ENCODE results near the gene H6PD.

H6PD gene

DNA sequence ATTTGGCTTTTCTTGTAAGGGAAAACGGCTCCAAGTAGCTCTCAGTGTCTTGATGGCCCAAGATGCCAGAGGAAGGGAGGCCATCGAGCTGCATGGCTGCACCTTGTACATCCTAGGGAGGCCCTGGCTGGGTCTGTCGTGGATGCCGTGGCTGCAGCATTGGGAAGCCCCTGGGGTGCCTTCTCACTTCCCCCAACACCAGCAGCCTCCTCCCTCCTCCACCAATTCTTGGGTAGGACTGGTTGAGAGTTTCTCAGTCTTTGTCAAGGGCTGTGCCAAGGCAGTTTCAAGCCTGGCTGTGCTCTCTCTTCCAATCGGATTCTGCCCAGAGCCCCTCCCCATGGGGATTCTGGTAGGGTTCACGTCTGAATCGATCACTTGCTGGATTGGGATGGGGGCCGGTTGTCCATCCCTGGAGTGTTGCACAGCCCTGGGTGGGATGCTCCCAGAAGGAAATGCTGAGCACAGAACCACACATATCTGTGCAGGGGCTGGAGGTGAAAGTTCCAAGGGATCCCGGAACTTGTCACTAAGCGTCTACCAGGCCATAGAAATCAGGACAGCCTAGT is 44.1 kb downstream of the H6PD start:
- DNase-seq (ENCODE audit: low read depth in 3 of 3): no peak

DNA sequence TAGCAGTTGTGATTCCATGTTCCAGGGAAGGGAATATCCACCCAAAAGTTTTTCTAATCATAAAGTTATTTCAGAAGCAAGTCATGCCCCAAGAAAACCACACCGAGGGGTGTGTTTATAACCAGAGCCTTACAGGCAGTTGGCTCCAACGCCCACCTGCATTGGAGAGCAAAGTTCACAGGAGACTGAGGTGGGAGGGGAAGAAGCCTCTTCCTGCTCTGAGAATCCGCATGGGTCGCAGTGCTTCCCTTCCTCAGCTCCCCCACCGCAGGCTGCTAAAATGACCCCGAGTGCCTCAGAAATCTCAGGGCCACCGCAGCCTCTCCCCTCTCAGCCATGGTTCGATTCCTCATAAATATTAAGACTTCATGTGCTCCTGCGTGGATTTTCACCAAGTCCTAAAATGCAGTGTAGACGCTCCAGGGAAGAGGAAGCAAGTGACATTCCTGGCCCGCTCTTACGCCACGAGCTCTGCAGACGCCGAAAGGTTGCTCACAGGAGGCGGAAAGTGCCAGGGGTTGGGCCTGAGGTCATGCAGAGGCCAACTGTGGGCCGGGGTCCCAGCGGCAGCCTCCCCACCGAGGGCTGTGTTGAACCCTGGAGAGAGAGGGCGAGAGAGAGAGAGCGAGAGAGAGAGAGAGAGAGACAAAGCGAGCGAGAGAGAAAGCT is 44.7 kb downstream of the H6PD start:
- no peak for DNase-seq (ENCODE audit: low read depth in 3 of 3)

DNA sequence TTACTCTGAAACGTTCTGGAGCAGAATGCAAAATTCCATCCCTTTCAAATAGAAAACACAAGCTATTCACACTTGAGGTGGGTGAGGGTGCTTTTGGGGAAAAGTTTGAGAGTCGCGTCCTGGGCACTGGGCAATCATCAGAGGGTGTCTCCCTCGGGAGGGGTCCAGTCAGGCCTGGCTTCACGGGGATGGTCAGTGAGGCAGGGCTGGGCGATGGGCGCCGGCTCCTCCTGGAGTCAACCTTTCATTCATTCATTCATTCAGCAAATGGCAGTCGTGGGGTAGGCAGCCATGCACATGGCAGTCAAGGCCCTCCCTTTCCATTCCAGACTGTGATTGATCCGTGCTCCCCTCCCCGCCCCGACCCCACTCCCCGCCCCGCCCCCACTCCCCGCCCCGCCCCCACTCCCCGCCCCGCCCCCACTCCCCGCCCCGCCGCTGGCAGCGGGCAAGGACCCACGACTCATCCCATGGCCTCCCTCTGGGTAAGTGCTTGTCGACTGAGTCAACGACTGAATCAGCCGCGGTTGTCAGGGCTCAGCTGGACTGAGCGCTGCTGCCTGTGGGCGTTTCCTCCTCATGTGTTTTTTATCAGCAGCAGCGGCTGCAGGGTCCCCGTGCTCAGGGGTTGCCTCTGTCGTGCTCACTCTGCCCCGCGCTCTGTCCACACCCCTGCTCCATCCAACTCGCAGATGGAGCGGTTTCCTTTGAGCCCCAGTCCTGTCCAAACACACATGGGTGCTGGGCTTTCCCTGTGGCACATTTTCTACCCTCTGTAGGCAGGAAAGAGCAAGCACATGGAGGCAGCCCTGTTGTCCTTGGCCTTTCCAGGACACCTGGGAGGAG is 45.7 kb downstream of the H6PD start:
- DNase-seq (ENCODE audit: low read depth in 3 of 3): peak in 2 of 3 experiments; percentile 44 to 70

GRCh38 chr1:9281071-9281827 is 46.7 kb downstream of the H6PD start:
- DNase-seq (ENCODE audit: low read depth in 3 of 3): no peak

- no peak for DNase-seq (ENCODE audit: low read depth in 3 of 3)
Measured at GRCh38 chr1:9281908-9282695, 47.5 kb downstream of the H6PD start.

- no peak for DNase-seq (ENCODE audit: low read depth in 3 of 3)
Measured at GRCh38 chr1:9282696-9282955, 48.1 kb downstream of the H6PD start.

GRCh38 chr1:9284061-9284460 is 49.5 kb downstream of the H6PD start:
- no peak for DNase-seq (ENCODE audit: low read depth in 3 of 3)

GRCh38 chr1:9286556-9286955 is 52.0 kb downstream of the H6PD start:
- DNase-seq (ENCODE audit: low read depth in 3 of 3): no peak

DNA sequence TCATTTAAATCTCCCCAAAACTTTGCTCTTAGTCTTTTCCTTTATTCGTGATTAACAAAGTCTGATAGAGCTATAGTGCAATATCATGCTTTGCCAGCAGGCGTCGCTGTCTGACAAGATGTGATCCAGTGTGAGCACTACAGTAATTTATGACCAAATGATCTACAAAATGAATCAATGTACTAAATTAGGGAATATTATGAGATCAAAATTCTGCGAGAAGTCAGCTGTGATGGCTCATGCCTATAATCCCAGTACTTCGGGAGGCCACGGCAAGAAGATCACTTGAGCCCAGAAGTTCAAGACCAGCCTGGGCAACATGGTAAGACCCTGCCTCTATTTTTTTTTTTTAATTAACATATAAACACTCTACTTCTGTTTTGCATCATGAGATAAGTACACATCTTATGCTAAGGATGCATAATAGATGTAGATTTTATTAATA is 54.5 kb downstream of the H6PD start:
- DNase-seq (ENCODE audit: low read depth in 3 of 3): peak; percentile 68 to 87 (median 80)

GRCh38 chr1:9289711-9290485 is 55.3 kb downstream of the H6PD start:
- DNase-seq (ENCODE audit: low read depth in 3 of 3): no peak

- no peak for DNase-seq (ENCODE audit: low read depth in 3 of 3)
Measured at GRCh38 chr1:9291914-9292360, 57.4 kb downstream of the H6PD start.

GRCh38 chr1:9292361-9293240 is 58.0 kb downstream of the H6PD start, which contains the start of gene SPSB1:
Gene SPSB1 (plus strand): TSS chr1:9292894. CDS start chr1:9355892, 62,998 bp downstream.
- peak in 1 of 3 experiments; percentile 59 for DNase-seq (ENCODE audit: low read depth in 3 of 3)

DNA sequence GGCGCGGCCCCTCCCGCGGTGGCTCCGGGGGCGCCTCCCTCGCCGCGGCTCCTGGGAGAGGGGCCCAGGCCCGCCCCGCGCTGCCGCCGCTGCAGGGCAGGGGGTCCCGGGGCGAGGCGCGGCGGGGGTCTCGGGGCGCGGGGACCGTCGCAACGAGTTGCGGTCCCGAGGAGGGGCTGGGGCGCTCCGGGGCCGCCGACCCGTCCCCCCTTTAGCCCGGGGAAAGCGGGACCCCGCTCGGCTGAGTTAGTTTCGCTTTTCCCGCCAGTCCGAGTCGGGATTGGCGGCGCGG is 58.6 kb downstream of the H6PD start:
- DNase-seq (ENCODE audit: low read depth in 3 of 3): no peak

- DNase-seq (ENCODE audit: low read depth in 3 of 3): peak in 1 of 3 experiments; percentile 26
Measured at GRCh38 chr1:9293533-9294404, 59.2 kb downstream of the H6PD start.

DNA sequence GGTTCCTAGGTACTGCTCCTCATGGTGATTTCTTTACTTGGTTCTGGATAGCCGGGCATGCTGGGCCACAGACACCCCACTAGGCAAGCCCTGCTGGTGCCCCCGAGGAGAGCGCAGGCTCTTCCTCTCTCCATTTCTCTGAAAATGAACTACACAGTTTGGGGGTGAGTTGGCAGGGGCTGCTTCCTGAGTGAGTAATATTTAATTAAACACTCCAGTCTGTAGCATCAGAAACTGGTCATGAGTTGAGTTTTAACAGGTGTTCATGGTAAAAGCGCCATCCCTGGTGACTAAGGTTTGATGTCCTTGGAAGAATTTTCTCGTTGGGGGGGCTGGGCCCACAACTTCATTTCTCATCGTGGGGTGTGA is 59.8 kb downstream of the H6PD start:
- peak in 1 of 3 experiments; percentile 25 for DNase-seq (ENCODE audit: low read depth in 3 of 3)

DNA sequence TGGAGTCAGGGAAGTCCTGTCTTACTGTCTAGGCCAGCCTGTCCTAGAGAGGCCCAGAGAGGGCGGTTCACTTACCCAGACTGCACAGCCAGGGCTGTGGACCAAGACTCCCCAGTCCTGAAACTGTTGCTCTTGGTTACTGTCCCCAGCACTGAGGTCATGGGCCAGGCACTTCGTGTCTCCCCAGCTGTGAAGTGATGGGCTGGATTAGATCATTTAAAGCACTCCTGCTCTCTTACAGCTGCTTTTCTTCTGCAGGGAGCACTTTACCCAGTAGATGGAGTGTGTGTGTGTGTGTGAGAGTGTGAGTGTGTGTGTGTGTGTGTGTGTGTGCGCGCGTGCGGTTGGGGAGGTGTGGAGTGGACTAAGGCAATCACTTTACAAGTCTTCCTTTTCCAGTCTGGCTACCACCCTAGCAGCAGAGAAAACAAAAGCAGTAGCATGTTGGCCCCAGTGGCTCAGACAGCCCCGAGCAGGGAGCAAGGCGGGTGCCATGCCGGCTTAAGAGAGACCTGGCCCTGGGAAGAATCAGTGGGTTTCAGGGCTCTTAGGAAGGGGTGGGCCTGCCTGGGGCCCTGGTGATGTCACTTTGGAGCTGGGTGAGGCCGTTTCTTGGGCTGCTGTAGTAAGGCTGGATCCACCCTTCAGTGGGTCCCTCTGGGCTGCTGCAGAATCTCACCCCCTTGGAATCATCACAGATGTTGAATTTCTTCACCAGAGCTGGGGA is 60.5 kb downstream of the H6PD start:
- peak in 1 of 3 experiments; percentile 26 for DNase-seq (ENCODE audit: low read depth in 3 of 3)

DNA sequence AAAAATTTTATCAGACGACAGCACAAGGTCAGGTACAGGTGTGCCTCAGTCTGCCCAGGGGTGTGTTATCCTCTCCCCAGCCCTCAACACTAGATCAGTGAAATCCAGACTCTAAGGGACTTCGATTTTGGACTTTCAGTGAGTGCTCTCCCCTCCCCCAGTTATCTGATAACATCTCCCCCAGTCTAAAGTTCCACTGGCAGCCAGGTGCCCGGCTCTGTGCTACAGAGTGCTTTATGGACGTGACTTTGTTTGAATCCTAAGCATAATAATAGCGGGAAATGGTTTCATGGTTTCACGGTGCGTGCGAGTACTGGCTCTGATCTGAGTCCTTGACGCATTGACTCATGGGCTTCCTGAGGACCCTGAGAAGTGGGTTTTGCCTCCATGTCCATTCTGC is 61.3 kb downstream of the H6PD start:
- no peak for DNase-seq (ENCODE audit: low read depth in 3 of 3)

- DNase-seq (ENCODE audit: low read depth in 3 of 3): no peak
Measured at GRCh38 chr1:9296850-9297249, 62.3 kb downstream of the H6PD start.
